ENCODE measurements around the gene ACSS3. TPM values are rescaled to one million over a fixed set of nuclear protein-coding genes. Genes with fewer than 3 reads are reported as not detected.

Gene ACSS3
- total and polyA plus RNA-seq, 2 donors (not counting 3 experiments of a cell fraction or from before 2014, with no cell fraction given) = 0.12 to 0.86 TPM

DNA sequence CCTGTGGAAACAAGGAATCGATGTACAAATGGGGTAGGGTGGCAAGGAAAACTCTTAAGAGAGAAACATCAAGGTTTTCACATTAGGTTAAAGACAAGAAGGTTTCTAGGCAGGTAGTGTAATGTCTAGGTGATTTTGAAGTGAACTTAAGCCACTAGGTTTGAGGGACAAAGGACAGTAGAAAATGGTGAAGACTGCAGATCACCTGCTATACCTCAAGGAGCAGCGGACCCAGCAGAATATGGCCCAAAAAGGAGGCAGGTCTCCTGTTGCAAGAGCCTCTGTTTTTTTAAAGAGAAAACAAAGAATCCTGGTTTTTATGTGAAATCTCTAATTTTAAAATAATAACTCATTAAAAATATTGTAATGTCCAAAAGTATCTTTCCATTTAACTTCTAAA is 178.1 kb downstream of the ACSS3 start:
- FAIRE-seq (no peak), DNase-seq (ENCODE audit: low read depth, low spot score) (no peak)

More for the DNA sequence above, 178.1 kb downstream of the ACSS3 start:
- no peaks in the 10 kb centered on the region for H3K9me3 ChIP-seq (replicated peaks; ENCODE audit: control insufficient read depth, insufficient read depth, low read length)
- ChIA-PET POLR2A (no interaction called here), CTCF (interaction anchor here (1.5 to 5.2 kb wide), 3 partner anchors 127 to 1060 kb away, joined by 5 to 123 read pairs (median 58); no protein-coding TSS in a partner anchor)
- no peaks in the 10 kb centered on the region for H4K20me1 ChIP-seq (replicated peaks; ENCODE audit: control insufficient read depth, extremely low read depth, insufficient read depth, low read length)
- no TSS peak for BruUV-seq (replicated peaks)
- no peaks in the 10 kb centered on the region for H3K36me3 ChIP-seq (ENCODE audit: control insufficient read depth in 2 of 2, extremely low read depth in 1 of 2, insufficient read depth in 2 of 2, low read length in 2 of 2)
- no peak overlapping the region for H2AFZ ChIP-seq (ENCODE audit: low read depth, low read length)
- H3K4me1 ChIP-seq (ENCODE audit: control insufficient read depth, extremely low read depth, insufficient read depth, low read length) = peaks cover 2% of the 10 kb centered on the region
- TF ChIP-seq, protein P1, sequence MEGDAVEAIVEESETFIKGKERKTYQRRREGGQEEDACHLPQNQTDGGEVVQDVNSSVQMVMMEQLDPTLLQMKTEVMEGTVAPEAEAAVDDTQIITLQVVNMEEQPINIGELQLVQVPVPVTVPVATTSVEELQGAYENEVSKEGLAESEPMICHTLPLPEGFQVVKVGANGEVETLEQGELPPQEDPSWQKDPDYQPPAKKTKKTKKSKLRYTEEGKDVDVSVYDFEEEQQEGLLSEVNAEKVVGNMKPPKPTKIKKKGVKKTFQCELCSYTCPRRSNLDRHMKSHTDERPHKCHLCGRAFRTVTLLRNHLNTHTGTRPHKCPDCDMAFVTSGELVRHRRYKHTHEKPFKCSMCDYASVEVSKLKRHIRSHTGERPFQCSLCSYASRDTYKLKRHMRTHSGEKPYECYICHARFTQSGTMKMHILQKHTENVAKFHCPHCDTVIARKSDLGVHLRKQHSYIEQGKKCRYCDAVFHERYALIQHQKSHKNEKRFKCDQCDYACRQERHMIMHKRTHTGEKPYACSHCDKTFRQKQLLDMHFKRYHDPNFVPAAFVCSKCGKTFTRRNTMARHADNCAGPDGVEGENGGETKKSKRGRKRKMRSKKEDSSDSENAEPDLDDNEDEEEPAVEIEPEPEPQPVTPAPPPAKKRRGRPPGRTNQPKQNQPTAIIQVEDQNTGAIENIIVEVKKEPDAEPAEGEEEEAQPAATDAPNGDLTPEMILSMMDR (IDR thresholded peaks at IDR 0.05; ENCODE audit: extremely low read depth in 1 of 2, insufficient read depth in 1 of 2, low read depth in 1 of 2, low read length in 2 of 2) = no peak
- TF ChIP-seq POLR2A (IDR thresholded peaks at IDR 0.05; ENCODE audit: low read depth, low read length) = no peak
- no peak for TF ChIP-seq EZH2 (IDR thresholded peaks at IDR 0.05; ENCODE audit: borderline replicate concordance, low read depth, low read length, severe bottlenecking)
- TF ChIP-seq JUN (IDR thresholded peaks at IDR 0.05; ENCODE audit: borderline replicate concordance, insufficient read depth, insufficient read length, low read depth) = no peak
- TF ChIP-seq, protein P2, sequence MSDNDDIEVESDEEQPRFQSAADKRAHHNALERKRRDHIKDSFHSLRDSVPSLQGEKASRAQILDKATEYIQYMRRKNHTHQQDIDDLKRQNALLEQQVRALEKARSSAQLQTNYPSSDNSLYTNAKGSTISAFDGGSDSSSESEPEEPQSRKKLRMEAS (IDR thresholded peaks at IDR 0.05; ENCODE audit: insufficient read depth, insufficient read length) = no peak
- no peak for TF ChIP-seq GATA2 (IDR thresholded peaks at IDR 0.05; ENCODE audit: insufficient read depth, insufficient read length, low read depth, low read length)
- TF ChIP-seq MYC (IDR thresholded peaks at IDR 0.05; ENCODE audit: low read depth, low read length) = no peak
- no peak for TF ChIP-seq POLR2AphosphoS5 (IDR thresholded peaks at IDR 0.05; ENCODE audit: insufficient read depth, low read depth, low read length)
- no peak for TF ChIP-seq FOS (IDR thresholded peaks at IDR 0.05; ENCODE audit: borderline replicate concordance, insufficient read depth, low read length)
- H3K4me3 ChIP-seq (replicated peaks in 1 of 3; ENCODE audit: insufficient read depth in 1 of 3, low read depth in 1 of 3, low read length in 3 of 3) = no peak overlapping the region
- no peaks in the 10 kb centered on the region for H3K27me3 ChIP-seq (ENCODE audit: control insufficient read depth in 2 of 2, insufficient read depth in 2 of 2, low read length in 2 of 2)
- dilution Hi-C loops (cut with MboI; ENCODE audit: extremely low pct_ligation_motif_present, low sequenced_read_pairs) = no loop called here
- H3K9ac ChIP-seq (replicated peaks; ENCODE audit: extremely low read depth, insufficient read depth, low read length) = no peak overlapping the region
- H3K4me2 ChIP-seq (ENCODE audit: insufficient read depth, low read length) = no peak overlapping the region
- H3K9me1 ChIP-seq (replicated peaks; ENCODE audit: control insufficient read depth, extremely low read depth, insufficient read depth, low read length) = no peaks in the 10 kb centered on the region
- intact Hi-C loops (cut with micrococcal nuclease) = loop anchor here (2.0 to 5.0 kb wide), 4 partner anchors 129 to 1059 kb away; partner anchors contain the start of gene LIN7A
- H3K27ac ChIP-seq (ENCODE audit: insufficient read depth, low read depth, low read length) = no peak overlapping the region
- no peaks in the 10 kb centered on the region for H3K79me2 ChIP-seq (ENCODE audit: control insufficient read depth, insufficient read depth, low read length)

Data from endothelial cell of umbilical vein (primary cell).